ENCODE results near the gene GNG12. TPM values are rescaled to one million over a fixed set of nuclear protein-coding genes. Genes with fewer than 3 reads are reported as not detected.

Gene GNG12
- total RNA-seq, 4 donors from 2014 or later: 17.9 to 24.5 (median 22.1) TPM

DNA sequence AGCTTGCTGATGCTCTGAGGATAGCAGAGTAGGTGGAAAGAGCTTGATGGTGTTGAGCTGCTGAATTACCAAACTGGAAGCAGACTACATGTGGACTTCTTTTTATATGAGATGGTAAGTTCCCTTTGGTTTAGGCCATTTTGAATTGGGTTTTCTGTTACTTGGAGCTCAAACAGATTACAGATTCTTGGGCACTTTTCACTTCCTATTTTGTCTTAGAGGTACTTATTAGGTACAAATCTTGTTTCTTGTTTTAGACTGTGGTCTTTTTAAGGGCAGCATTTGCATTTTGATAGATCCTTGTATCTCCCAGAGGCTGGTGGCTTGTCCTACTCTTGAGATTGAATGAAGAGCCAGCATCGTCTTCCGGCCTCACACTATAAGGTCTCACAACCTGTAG, 78.1 kb downstream of the GNG12 start:
- intact Hi-C loops (cut with DNase I; ENCODE audit: low total_unique reads): no loop called here
- no peaks in the 10 kb centered on the region for H3K36me3 ChIP-seq
- no peak for TF ChIP-seq POLR2A (IDR thresholded peaks at IDR 0.05)
- TF ChIP-seq, protein P1, sequence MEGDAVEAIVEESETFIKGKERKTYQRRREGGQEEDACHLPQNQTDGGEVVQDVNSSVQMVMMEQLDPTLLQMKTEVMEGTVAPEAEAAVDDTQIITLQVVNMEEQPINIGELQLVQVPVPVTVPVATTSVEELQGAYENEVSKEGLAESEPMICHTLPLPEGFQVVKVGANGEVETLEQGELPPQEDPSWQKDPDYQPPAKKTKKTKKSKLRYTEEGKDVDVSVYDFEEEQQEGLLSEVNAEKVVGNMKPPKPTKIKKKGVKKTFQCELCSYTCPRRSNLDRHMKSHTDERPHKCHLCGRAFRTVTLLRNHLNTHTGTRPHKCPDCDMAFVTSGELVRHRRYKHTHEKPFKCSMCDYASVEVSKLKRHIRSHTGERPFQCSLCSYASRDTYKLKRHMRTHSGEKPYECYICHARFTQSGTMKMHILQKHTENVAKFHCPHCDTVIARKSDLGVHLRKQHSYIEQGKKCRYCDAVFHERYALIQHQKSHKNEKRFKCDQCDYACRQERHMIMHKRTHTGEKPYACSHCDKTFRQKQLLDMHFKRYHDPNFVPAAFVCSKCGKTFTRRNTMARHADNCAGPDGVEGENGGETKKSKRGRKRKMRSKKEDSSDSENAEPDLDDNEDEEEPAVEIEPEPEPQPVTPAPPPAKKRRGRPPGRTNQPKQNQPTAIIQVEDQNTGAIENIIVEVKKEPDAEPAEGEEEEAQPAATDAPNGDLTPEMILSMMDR (IDR thresholded peaks at IDR 0.05 in 4 of 5, conservative IDR thresholded peaks at IDR 0.05 in 1 of 5): no peak
- H3K27ac ChIP-seq: no peak overlapping the region
- H3K9me3 ChIP-seq: no peaks in the 10 kb centered on the region
- H3K4me3 ChIP-seq: no peak overlapping the region
- no peak for DNase-seq
- no peaks in the 10 kb centered on the region for H3K27me3 ChIP-seq
- in situ Hi-C loops (cut with MboI; ENCODE audit: low sequenced_read_pairs in 4 of 4): loop anchor here in 3 of 4 donors (5.0 to 25.0 kb wide), 3 partner anchors 63 to 582 kb away; no protein-coding TSS in a partner anchor
- no peak for ATAC-seq
- H3K4me1 ChIP-seq: peaks cover 23 to 39% of the 10 kb centered on the region in 2 donors

DNA sequence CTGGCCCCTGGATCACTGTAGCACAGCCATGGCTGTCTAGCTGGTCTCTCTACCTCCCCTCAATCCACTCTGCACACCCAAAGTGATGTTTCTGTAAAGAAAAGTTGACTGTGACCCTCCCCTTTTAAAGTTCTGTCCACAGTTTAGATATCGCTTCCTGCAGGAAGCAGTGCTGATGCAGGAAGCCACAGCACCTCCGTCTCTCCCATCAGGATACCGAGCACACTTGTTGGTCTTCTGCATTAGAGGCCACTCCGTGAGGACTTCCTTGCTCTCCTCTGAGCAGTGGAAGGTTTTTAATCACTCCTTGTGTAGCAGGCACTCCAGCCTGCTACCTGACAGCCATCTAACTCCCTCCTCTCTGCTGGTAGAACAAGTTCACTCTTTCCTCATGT, 78.7 kb downstream of the GNG12 start:
- Histone ChIP-seq H3K27me3 (no peaks in the 10 kb centered on the region), H3K36me3 (no peaks in the 10 kb centered on the region), H3K27ac (no peak overlapping the region), H3K4me3 (no peak overlapping the region), H3K9me3 (no peaks in the 10 kb centered on the region), H3K4me1 (peaks cover 21 to 39% of the 10 kb centered on the region in 2 donors)
- TF ChIP-seq POLR2A (IDR thresholded peaks at IDR 0.05): no peak
- TF ChIP-seq, protein P1 (IDR thresholded peaks at IDR 0.05 in 4 of 5, conservative IDR thresholded peaks at IDR 0.05 in 1 of 5): no peak
- DNase-seq (no peak), ATAC-seq (no peak)
- in situ Hi-C loops (cut with MboI; ENCODE audit: low sequenced_read_pairs in 4 of 4) (loop anchor here in 1 of 4 donors (25.0 kb wide), 1 partner anchor 583 kb away; no protein-coding TSS in a partner anchor), intact Hi-C loops (cut with DNase I; ENCODE audit: low total_unique reads) (no loop called here)

DNA sequence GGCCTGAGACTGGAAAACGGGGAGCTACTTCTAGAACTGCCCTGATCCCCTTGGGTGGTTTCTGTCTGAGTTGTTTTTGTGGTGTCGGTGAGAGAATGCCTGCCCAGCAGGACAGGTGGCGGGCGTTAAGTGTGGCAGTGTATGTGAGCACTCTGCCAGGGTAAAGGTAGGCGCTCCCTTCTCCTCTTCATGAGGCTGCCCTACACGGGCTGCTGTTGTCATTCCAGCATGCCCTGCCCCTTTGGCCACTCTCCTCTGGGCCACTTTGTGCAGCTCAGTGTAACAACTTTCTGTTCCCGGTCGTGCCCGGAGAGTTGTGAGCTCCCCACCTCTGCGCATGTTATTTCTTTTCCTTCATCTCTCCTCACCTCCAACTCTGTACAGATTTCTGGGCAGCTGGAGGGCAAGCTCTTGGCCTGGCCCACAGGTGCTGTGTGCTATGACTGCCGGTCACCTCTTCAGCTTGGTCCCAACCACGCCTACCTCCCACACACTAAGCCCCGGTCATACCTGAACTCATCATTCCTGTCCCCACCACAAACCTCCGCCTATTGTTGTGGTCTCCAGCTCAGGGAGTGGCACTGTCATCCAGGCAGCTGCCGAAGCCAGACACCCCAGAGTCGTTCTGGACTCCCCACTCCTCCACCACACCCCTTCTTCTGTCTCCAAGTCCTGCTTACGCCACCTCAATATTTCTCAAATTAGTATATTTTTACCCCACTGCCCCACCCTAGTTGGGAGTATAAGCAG, 79.3 kb downstream of the GNG12 start:
- in situ Hi-C loops (cut with MboI; ENCODE audit: low sequenced_read_pairs in 4 of 4) (loop anchor here in 1 of 4 donors (25.0 kb wide), 1 partner anchor 583 kb away; no protein-coding TSS in a partner anchor), intact Hi-C loops (cut with DNase I; ENCODE audit: low total_unique reads) (no loop called here)
- Histone ChIP-seq H3K27ac (peak overlapping the region in 1 of 4 donors; percentile 19), H3K4me1 (peaks cover 24 to 41% of the 10 kb centered on the region in 2 donors), H3K4me3 (no peak overlapping the region), H3K36me3 (no peaks in the 10 kb centered on the region), H3K27me3 (no peaks in the 10 kb centered on the region), H3K9me3 (no peaks in the 10 kb centered on the region)
- ATAC-seq (peak in 1 of 2 donors; percentile 43), DNase-seq (peak in 1 of 2 donors; percentile 13)
- TF ChIP-seq POLR2A (IDR thresholded peaks at IDR 0.05): no peak

DNA sequence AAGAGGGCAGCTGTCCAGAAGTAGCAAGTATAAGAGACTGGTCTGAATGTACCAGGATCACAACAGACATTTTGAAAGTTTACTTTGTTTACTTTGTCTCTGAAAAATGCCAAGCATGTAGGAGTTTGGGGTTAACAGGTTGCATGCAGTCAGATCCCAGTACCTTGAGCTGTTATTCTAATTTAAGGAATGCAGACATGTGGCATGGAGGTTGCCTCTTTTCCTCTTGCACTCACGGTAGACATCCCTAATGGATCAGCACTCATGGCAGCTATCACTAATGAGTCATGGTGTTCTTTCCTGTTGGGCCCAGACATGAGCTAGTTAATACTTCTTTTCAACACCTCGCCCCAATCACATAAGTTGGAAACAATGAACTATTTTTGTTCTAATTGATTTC, 81.0 kb downstream of the GNG12 start:
- no peaks in the 10 kb centered on the region for H3K9me3 ChIP-seq
- TF ChIP-seq, protein P1 (IDR thresholded peaks at IDR 0.05 in 4 of 5, conservative IDR thresholded peaks at IDR 0.05 in 1 of 5): no peak
- TF ChIP-seq POLR2A (IDR thresholded peaks at IDR 0.05): no peak
- DNase-seq (no peak), ATAC-seq (no peak)
- H3K27ac ChIP-seq: no peak overlapping the region
- H3K36me3 ChIP-seq: no peaks in the 10 kb centered on the region
- no peak overlapping the region for H3K4me3 ChIP-seq
- H3K27me3 ChIP-seq: no peaks in the 10 kb centered on the region
- in situ Hi-C loops (cut with MboI; ENCODE audit: low sequenced_read_pairs in 4 of 4) (loop anchor here in 1 of 4 donors (25.0 kb wide), 1 partner anchor 585 kb away; no protein-coding TSS in a partner anchor), intact Hi-C loops (cut with DNase I; ENCODE audit: low total_unique reads) (no loop called here)
- H3K4me1 ChIP-seq: peaks cover 36 to 51% of the 10 kb centered on the region in 2 donors

DNA sequence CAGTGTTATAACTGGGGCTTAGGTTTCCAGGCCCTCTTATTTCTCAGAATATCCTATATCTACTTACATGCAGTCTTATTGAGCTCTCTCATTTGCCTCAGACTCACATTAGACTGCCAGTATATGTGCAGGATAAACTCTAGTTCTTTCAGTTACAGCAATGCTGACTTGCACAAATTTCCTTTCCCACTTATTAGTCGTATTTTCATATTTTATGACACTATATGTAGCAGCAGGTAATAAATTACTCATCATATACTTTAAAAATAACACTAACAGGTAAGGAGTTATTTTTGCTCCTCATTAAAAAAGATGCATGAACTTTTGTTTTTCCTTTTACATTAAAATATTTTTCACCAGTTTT, 82.6 kb downstream of the GNG12 start:
- in situ Hi-C loops (cut with MboI; ENCODE audit: low sequenced_read_pairs in 4 of 4) (loop anchor here in 1 of 4 donors (25.0 kb wide), 1 partner anchor 587 kb away; no protein-coding TSS in a partner anchor), intact Hi-C loops (cut with DNase I; ENCODE audit: low total_unique reads) (no loop called here)
- H3K4me1 ChIP-seq: peaks cover 35 to 50% of the 10 kb centered on the region in 2 donors
- ATAC-seq (no peak), DNase-seq (no peak)
- H3K27ac ChIP-seq: peak overlapping the region; percentile 4 to 64 (median 36)
- H3K36me3 ChIP-seq: no peaks in the 10 kb centered on the region
- TF ChIP-seq, protein P1 (IDR thresholded peaks at IDR 0.05 in 4 of 5, conservative IDR thresholded peaks at IDR 0.05 in 1 of 5): no peak
- TF ChIP-seq POLR2A (IDR thresholded peaks at IDR 0.05): no peak
- H3K4me3 ChIP-seq: no peak overlapping the region
- H3K9me3 ChIP-seq: no peaks in the 10 kb centered on the region
- H3K27me3 ChIP-seq: no peaks in the 10 kb centered on the region
